GM19025 (cell line): Measurements from ENCODE around the gene TP53TG3B.
"Not testable (repeated sequence)": the region's sequence is repeated elsewhere in the genome, so short reads cannot be mapped to it uniquely, and the experiment has no call there.

ENCODE experiments used
- ATAC-seq: cut with Tn5 transposase; IDR thresholded peaks from one replicate; pipeline ENCODE4 v1.9.1; 2021; ENCODE audit warnings: mild to moderate bottlenecking, low read depth, moderate library complexity; ENCODE audit not compliant: unreplicated experiment

The TP53TG3B gene, protein sequence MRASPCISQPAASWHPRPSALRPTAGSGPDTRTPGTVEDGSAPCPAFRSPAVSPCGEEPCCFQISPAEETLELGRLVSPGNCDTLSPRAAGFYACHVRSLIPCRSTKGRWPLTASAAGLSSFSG

DNA sequence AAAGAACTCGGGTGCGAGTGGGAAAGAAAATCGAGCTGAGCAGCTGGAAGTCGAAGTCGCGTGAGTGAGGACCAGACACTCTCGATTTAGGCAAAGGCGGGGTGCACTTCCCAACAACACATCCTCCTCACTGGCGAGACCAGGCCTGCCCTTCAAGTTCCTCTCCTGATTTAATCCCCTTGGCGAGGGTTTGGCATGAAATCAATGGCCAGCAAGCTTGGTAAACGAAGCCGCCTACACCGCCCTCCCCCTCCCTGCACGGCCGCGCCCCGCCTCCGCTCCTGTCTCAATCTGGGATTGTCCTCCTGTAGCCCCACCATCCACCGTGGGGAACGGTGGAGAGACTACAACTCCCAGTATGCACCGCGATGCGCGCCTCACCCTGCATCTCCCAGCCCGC lies at the start of gene TP53TG3B:
TP53TG3B (plus strand) TSS at position 301 of the 400 bp plus-strand sequence; CDS start at position 369, 68 bp downstream.
- not testable (repeated sequence) for ATAC-seq

DNA sequence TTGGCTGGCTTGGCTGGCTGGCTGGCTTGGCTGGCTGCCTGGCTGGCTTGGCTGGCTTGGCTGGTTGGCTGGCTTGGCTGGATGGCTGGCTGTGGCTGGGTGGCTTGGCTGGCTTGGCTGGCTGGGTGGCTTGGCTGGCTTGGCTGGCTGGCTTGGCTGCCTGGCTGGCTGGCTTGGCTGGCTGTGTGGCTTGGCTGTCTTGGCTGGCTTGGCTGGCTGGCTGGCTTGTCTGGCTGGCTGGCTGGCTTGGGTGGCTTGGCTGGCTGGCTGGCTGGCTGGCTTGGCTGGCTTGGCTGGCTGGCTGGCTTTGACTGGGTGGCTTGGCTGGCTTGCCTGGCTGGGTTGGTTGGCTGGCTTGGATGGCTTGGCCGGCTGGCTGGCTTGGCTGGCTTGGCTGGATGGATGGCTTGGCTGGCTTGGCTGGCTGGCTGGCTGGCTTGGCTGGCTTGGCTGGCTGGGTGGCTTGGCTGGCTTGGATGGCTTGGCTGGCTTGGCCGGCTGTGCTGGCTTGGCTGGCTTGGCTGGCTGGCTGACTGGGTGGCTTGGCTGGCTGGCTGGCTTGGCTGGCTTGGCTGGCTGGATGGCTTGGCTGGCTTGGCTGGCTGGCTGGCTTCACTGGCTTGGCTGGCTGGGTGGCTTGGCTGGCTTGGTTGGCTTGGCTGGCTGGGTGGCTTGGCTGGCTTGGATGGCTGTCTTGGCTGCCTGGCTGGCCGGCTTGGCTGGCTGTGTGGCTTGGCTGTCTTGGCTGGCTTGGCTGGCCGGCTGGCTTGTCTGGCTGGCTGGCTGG lies 24.2 kb upstream of the TP53TG3B start:
- not testable (repeated sequence) for ATAC-seq

DNA sequence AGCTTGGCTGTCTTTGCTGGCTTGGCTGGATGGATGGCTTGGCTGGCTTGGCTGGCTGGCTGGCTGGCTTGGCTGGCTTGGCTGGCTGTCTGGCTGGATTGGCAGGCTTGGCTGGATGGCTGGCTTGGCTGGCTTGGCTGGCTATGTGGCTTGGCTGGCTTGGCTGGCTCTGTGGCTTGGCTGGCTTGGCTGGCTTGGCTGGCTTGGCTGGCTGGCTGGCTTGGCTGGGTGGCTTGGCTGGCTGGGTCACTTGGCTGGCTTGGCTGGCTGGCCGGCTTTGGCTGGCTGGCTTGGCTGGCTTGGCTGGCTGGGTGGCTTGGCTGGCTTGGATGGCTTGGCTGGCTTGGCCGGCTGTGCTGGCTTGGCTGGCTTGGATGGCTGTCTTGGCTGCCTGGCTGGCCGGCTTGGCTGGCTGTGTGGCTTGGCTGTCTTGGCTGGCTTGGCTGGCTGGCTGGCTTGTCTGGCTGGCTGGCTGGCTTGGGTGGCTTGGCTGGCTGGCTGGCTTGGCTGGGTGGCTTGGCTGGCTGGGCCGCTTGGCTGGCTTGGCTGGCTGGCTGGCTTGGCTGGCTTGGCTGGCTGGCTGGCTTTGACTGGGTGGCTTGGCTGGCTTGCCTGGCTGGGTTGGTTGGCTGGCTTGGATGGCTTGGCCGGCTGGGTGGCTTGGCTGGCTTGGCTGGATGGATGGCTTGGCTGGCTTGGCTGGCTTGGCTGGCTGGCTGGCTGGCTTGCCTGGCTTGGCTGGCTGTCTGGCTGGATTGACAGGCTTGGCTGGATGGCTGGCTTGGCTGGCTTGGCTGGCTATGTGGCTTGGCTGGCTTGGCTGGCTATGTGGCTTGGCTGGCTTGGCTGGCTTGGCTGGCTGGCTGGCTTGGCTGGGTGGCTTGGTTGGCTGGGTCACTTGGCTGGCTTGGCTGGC lies 22.8 kb upstream of the TP53TG3B start:
- ATAC-seq, result not testable (repeated sequence)

DNA sequence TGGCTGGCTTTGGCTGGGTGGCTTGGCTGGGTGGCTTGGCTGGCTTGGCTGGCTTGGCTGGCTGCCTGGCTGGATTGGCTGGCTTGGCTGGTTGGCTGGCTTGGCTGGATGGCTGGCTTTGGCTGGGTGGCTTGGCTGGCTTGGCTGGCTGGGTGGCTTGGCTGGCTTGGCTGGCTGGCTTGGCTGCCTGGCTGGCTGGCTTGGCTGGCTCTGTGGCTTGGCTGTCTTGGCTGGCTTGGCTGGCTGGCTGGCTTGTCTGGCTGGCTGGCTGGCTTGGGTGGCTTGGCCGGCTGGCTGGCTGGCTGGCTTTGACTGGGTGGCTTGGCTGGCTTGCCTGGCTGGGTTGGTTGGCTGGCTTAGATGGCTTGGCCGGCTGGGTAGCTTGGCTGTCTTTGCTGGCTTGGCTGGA lies 22.1 kb upstream of the TP53TG3B start:
- ATAC-seq, result not testable (repeated sequence)

DNA sequence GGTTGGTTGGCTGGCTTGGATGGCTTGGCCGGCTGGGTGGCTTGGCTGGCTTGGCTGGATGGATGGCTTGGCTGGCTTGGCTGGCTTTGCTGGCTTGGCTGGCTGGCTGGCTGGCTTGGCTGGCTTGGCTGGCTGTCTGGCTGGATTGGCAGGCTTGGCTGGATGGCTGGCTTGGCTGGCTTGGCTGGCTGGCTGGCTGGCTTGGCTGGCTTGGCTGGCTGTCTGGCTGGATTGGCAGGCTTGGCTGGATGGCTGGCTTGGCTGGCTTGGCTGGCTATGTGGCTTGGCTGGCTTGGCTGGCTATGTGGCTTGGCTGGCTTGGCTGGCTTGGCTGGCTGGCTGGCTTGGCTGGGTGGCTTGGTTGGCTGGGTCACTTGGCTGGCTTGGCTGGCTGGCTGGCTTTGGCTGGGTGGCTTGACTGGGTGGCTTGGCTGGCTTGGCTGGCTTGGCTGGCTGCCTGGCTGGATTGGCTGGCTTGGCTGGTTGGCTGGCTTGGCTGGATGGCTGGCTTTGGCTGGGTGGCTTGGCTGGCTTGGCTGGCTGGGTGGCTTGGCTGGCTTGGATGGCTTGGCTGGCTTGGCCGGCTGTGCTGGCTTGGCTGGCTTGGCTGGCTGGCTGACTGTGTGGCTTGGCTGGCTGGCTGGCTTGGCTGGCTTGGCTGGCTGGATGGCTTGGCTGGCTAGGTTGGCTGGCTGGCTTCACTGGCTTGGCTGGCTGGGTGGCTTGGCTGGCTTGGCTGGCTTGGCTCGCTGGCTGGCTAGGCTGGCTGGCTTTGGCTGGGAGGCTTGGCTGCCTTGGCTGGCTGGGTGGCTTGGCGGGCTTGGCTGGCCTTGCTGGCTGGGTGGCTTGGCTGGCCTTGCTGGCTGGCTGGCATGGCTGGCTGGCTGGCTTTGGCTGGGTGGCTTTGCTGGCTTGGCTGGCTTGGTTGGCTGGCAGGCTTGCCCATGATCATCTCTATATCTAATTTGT lies 21.3 kb upstream of the TP53TG3B start:
- ATAC-seq, result not testable (repeated sequence)
